ENCODE data around the gene ZRANB1. TPM values are rescaled to one million over a fixed set of nuclear protein-coding genes. Genes with fewer than 3 reads are reported as not detected.

The ZRANB1 gene
- total and polyA plus RNA-seq, 7 experiments from 2014 or later, result 7.3 to 26.4 (median 17.3) TPM

GRCh38 chr10:124997771-124998623 lies 56.1 kb downstream of the ZRANB1 start:
- Histone ChIP-seq H3K36me3 (ENCODE audit: control insufficient read depth in 2 of 3, insufficient read depth in 3 of 3, low read length in 3 of 3) (no peaks in the 10 kb centered on the region), H3K27me3 (ENCODE audit: control insufficient read depth in 2 of 2, insufficient read depth in 2 of 2, low read length in 2 of 2) (no peaks in the 10 kb centered on the region)

GRCh38 chr10:124998624-124999291 lies 56.8 kb downstream of the ZRANB1 start:
- ATAC-seq, result no peak
- DNase-seq, result peak in 1 of 9 donors; percentile 13
- POLR2A ChIA-PET, result interaction anchor here (0.6 kb wide), 1 partner anchor 565 kb away, joined by 3 read pairs; no protein-coding TSS in a partner anchor
- H3K27me3 Mint-ChIP-seq, result no peaks in the 10 kb centered on the region
- intact Hi-C loops (cut with micrococcal nuclease), result no loop called here
- H3K36me3 Mint-ChIP-seq, result no peaks in the 10 kb centered on the region
- Histone ChIP-seq H3K9me3 (ENCODE audit: control insufficient read depth in 2 of 3, low read length in 3 of 3) (no peaks in the 10 kb centered on the region), H3K36me3 (ENCODE audit: control insufficient read depth in 2 of 3, insufficient read depth in 3 of 3, low read length in 3 of 3) (no peaks in the 10 kb centered on the region), H3K4me1 (ENCODE audit: control insufficient read depth in 2 of 2, insufficient read depth in 2 of 2, low read length in 2 of 2) (no peaks in the 10 kb centered on the region), H3K27me3 (ENCODE audit: control insufficient read depth in 2 of 2, insufficient read depth in 2 of 2, low read length in 2 of 2) (no peaks in the 10 kb centered on the region), H3K4me3 (ENCODE audit: low read length) (no peak overlapping the region), H3K27ac (ENCODE audit: low read depth, low read length) (no peak overlapping the region)
- peaks cover 0 to 5% (median 0%) of the 10 kb centered on the region in 7 donors for H3K4me1 Mint-ChIP-seq
- H3K27ac Mint-ChIP-seq, result no peak overlapping the region
- peaks cover 0 to 1% (median 0%) of the 10 kb centered on the region in 11 donors for H3K9me3 Mint-ChIP-seq
- H3K4me3 Mint-ChIP-seq, result no peak overlapping the region
- CTCF ChIA-PET, result no interaction called here

More at GRCh38 chr10:124997771-124998623, 56.1 kb downstream of the ZRANB1 start:
- ATAC-seq (no peak), DNase-seq (peak in 1 of 9 donors; percentile 11)
- Mint-ChIP-seq H3K27ac (no peak overlapping the region), H3K4me3 (no peak overlapping the region), H3K36me3 (no peaks in the 10 kb centered on the region), H3K27me3 (no peaks in the 10 kb centered on the region), H3K4me1 (peaks cover 0 to 5% (median 0%) of the 10 kb centered on the region in 7 donors), H3K9me3 (peaks cover 0 to 1% (median 0%) of the 10 kb centered on the region in 11 donors)
- no peak overlapping the region for H3K27ac ChIP-seq (ENCODE audit: low read depth, low read length)
- H3K4me1 ChIP-seq (ENCODE audit: control insufficient read depth in 2 of 2, insufficient read depth in 2 of 2, low read length in 2 of 2), result no peaks in the 10 kb centered on the region
- H3K9me3 ChIP-seq (ENCODE audit: control insufficient read depth in 2 of 3, low read length in 3 of 3), result no peaks in the 10 kb centered on the region
- intact Hi-C loops (cut with micrococcal nuclease), result no loop called here
- no peak overlapping the region for H3K4me3 ChIP-seq (ENCODE audit: low read length)
- ChIA-PET CTCF (no interaction called here), POLR2A (no interaction called here)

- no peaks in the 10 kb centered on the region for H3K27me3 ChIP-seq (ENCODE audit: control insufficient read depth in 2 of 2, insufficient read depth in 2 of 2, low read length in 2 of 2)
- CTCF ChIA-PET, result no interaction called here
- H3K36me3 Mint-ChIP-seq, result no peaks in the 10 kb centered on the region
- no peaks in the 10 kb centered on the region for H3K9me3 Mint-ChIP-seq
- DNase-seq (peak in 1 of 9 donors; percentile 17), ATAC-seq (no peak)
- no peak overlapping the region for H3K27ac Mint-ChIP-seq
- H3K4me1 ChIP-seq (ENCODE audit: control insufficient read depth in 2 of 2, insufficient read depth in 2 of 2, low read length in 2 of 2), result no peaks in the 10 kb centered on the region
- no peaks in the 10 kb centered on the region for H3K9me3 ChIP-seq (ENCODE audit: control insufficient read depth in 2 of 3, low read length in 3 of 3)
- H3K27ac ChIP-seq (ENCODE audit: low read depth, low read length), result no peak overlapping the region
- peaks cover 0 to 4% (median 0%) of the 10 kb centered on the region in 5 donors for H3K27me3 Mint-ChIP-seq
- no peak overlapping the region for H3K4me3 ChIP-seq (ENCODE audit: low read length)
- intact Hi-C loops (cut with micrococcal nuclease), result no loop called here
- no peaks in the 10 kb centered on the region for H3K36me3 ChIP-seq (ENCODE audit: control insufficient read depth in 2 of 3, insufficient read depth in 3 of 3, low read length in 3 of 3)
- H3K4me3 Mint-ChIP-seq, result no peak overlapping the region
- peaks cover 0 to 5% (median 0%) of the 10 kb centered on the region in 7 donors for H3K4me1 Mint-ChIP-seq
- POLR2A ChIA-PET, result interaction anchor here (0.6 kb wide), 2 partner anchors 11 to 35 kb away, joined by 3 to 4 read pairs; no protein-coding TSS in a partner anchor
Measured at GRCh38 chr10:124999433-125000365, 57.8 kb downstream of the ZRANB1 start.

GRCh38 chr10:125000366-125001312 lies 58.7 kb downstream of the ZRANB1 start:
- H3K36me3 Mint-ChIP-seq, result no peaks in the 10 kb centered on the region
- H3K27me3 Mint-ChIP-seq, result peaks cover 0 to 4% (median 0%) of the 10 kb centered on the region in 5 donors
- POLR2A ChIA-PET, result interaction anchor here (0.6 kb wide), 2 partner anchors 12 to 34 kb away, joined by 3 to 4 read pairs; no protein-coding TSS in a partner anchor

GRCh38 chr10:125001313-125002046 lies 59.6 kb downstream of the ZRANB1 start:
- peaks cover 0 to 5% (median 0%) of the 10 kb centered on the region in 7 donors for H3K4me1 Mint-ChIP-seq
- H3K27me3 Mint-ChIP-seq, result peaks cover 0 to 4% (median 0%) of the 10 kb centered on the region in 5 donors
- Histone ChIP-seq H3K36me3 (ENCODE audit: control insufficient read depth in 2 of 3, insufficient read depth in 3 of 3, low read length in 3 of 3) (no peaks in the 10 kb centered on the region), H3K9me3 (ENCODE audit: control insufficient read depth in 2 of 3, low read length in 3 of 3) (no peaks in the 10 kb centered on the region), H3K4me1 (ENCODE audit: control insufficient read depth in 2 of 2, insufficient read depth in 2 of 2, low read length in 2 of 2) (no peaks in the 10 kb centered on the region), H3K4me3 (ENCODE audit: low read length) (no peak overlapping the region), H3K27ac (ENCODE audit: low read depth, low read length) (no peak overlapping the region), H3K27me3 (ENCODE audit: control insufficient read depth in 2 of 2, insufficient read depth in 2 of 2, low read length in 2 of 2) (no peaks in the 10 kb centered on the region)
- CTCF ChIA-PET, result no interaction called here
- H3K36me3 Mint-ChIP-seq, result no peaks in the 10 kb centered on the region
- intact Hi-C loops (cut with micrococcal nuclease), result no loop called here
- ATAC-seq (no peak), DNase-seq (peak in 1 of 9 donors; percentile 17)
- no peak overlapping the region for H3K27ac Mint-ChIP-seq
- no peaks in the 10 kb centered on the region for H3K9me3 Mint-ChIP-seq
- POLR2A ChIA-PET, result no interaction called here
- no peak overlapping the region for H3K4me3 Mint-ChIP-seq

More at GRCh38 chr10:125000366-125001312, 58.7 kb downstream of the ZRANB1 start:
- intact Hi-C loops (cut with micrococcal nuclease), result no loop called here
- no peak overlapping the region for H3K4me3 ChIP-seq (ENCODE audit: low read length)
- H3K4me1 ChIP-seq (ENCODE audit: control insufficient read depth in 2 of 2, insufficient read depth in 2 of 2, low read length in 2 of 2), result no peaks in the 10 kb centered on the region
- H3K27me3 ChIP-seq (ENCODE audit: control insufficient read depth in 2 of 2, insufficient read depth in 2 of 2, low read length in 2 of 2), result no peaks in the 10 kb centered on the region
- CTCF ChIA-PET, result no interaction called here
- H3K4me3 Mint-ChIP-seq, result no peak overlapping the region
- no peaks in the 10 kb centered on the region for H3K9me3 Mint-ChIP-seq
- ATAC-seq (no peak), DNase-seq (peak in 1 of 9 donors; percentile 16)
- H3K27ac ChIP-seq (ENCODE audit: low read depth, low read length), result no peak overlapping the region
- no peaks in the 10 kb centered on the region for H3K9me3 ChIP-seq (ENCODE audit: control insufficient read depth in 2 of 3, low read length in 3 of 3)
- no peaks in the 10 kb centered on the region for H3K36me3 ChIP-seq (ENCODE audit: control insufficient read depth in 2 of 3, insufficient read depth in 3 of 3, low read length in 3 of 3)
- H3K27ac Mint-ChIP-seq, result peak overlapping the region in 1 of 9 donors; percentile 36
- H3K4me1 Mint-ChIP-seq, result peaks cover 0 to 5% (median 0%) of the 10 kb centered on the region in 7 donors
